Measurements from ENCODE around the gene MROH2B. TPM values are rescaled to one million over a fixed set of nuclear protein-coding genes. Genes with fewer than 3 reads are reported as not detected.

Gene MROH2B
- polyA plus RNA-seq, 1 donor (not counting 4 experiments of a cell fraction or from before 2014, with no cell fraction given), result not detected

GRCh38 chr5:40957048-40957447 is 114.1 kb downstream of the MROH2B start:
- Histone ChIP-seq H3K79me2 (ENCODE audit: control insufficient read depth, insufficient read depth, low read length) (no peaks in the 10 kb centered on the region), H3K9ac (ENCODE audit: control insufficient read depth, extremely low read depth, insufficient read depth, low read length) (no peak overlapping the region), H3K36me3 (ENCODE audit: control insufficient read depth in 2 of 2, extremely low read depth in 1 of 2, insufficient read depth in 2 of 2, low read length in 2 of 2) (no peaks in the 10 kb centered on the region), H3K4me3 (ENCODE audit: control insufficient read depth in 2 of 3, extremely low read depth in 1 of 3, insufficient read depth in 2 of 3, low read depth in 1 of 3, low read length in 3 of 3) (no peak overlapping the region), H3K27me3 (ENCODE audit: control insufficient read depth, extremely low read depth, insufficient read depth, low read length) (no peaks in the 10 kb centered on the region), H3K4me1 (ENCODE audit: control insufficient read depth, extremely low read depth, insufficient read depth, low read length) (no peaks in the 10 kb centered on the region), H3K4me2 (ENCODE audit: control insufficient read depth, extremely low read depth, insufficient read depth, low read depth, low read length) (no peak overlapping the region), H3K9me1 (ENCODE audit: control insufficient read depth, extremely low read depth, insufficient read depth, low read length) (no peaks in the 10 kb centered on the region), H3K9me3 (ENCODE audit: control insufficient read depth, low read depth, low read length) (peaks cover 2% of the 10 kb centered on the region), H3K27ac (ENCODE audit: control insufficient read depth, insufficient read depth, low read length) (no peak overlapping the region), H2AFZ (ENCODE audit: control insufficient read depth, low read length) (no peak overlapping the region), H4K20me1 (ENCODE audit: control insufficient read depth, extremely low read depth, insufficient read depth, low read length) (no peaks in the 10 kb centered on the region)
- TF ChIP-seq EZH2 (IDR thresholded peaks at IDR 0.05; ENCODE audit: low read length), result no peak
- TF ChIP-seq, protein P1, sequence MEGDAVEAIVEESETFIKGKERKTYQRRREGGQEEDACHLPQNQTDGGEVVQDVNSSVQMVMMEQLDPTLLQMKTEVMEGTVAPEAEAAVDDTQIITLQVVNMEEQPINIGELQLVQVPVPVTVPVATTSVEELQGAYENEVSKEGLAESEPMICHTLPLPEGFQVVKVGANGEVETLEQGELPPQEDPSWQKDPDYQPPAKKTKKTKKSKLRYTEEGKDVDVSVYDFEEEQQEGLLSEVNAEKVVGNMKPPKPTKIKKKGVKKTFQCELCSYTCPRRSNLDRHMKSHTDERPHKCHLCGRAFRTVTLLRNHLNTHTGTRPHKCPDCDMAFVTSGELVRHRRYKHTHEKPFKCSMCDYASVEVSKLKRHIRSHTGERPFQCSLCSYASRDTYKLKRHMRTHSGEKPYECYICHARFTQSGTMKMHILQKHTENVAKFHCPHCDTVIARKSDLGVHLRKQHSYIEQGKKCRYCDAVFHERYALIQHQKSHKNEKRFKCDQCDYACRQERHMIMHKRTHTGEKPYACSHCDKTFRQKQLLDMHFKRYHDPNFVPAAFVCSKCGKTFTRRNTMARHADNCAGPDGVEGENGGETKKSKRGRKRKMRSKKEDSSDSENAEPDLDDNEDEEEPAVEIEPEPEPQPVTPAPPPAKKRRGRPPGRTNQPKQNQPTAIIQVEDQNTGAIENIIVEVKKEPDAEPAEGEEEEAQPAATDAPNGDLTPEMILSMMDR (optimal IDR thresholded peaks at IDR 0.05 in 1 of 3, IDR thresholded peaks at IDR 0.05 in 1 of 3, conservative IDR thresholded peaks at IDR 0.05 in 1 of 3; ENCODE audit: extremely low read depth in 1 of 3, insufficient read depth in 2 of 3, low read length in 3 of 3), result no peak
- dilution Hi-C loops (cut with MboI; ENCODE audit: extremely low pct_ligation_motif_present, low sequenced_read_pairs), result no loop called here
- DNase-seq (ENCODE audit: low read depth, low spot score) (no peak), FAIRE-seq (no peak)

- H4K20me1 ChIP-seq (ENCODE audit: control insufficient read depth, extremely low read depth, insufficient read depth, low read length), result no peaks in the 10 kb centered on the region
- H3K27me3 ChIP-seq (ENCODE audit: control insufficient read depth, extremely low read depth, insufficient read depth, low read length), result no peaks in the 10 kb centered on the region
- FAIRE-seq (no peak), DNase-seq (ENCODE audit: low read depth, low spot score) (no peak)
- H3K4me3 ChIP-seq (ENCODE audit: control insufficient read depth in 2 of 3, extremely low read depth in 1 of 3, insufficient read depth in 2 of 3, low read depth in 1 of 3, low read length in 3 of 3), result no peak overlapping the region
- H3K27ac ChIP-seq (ENCODE audit: control insufficient read depth, insufficient read depth, low read length), result no peak overlapping the region
- TF ChIP-seq, protein P1 (optimal IDR thresholded peaks at IDR 0.05 in 1 of 3, IDR thresholded peaks at IDR 0.05 in 1 of 3, conservative IDR thresholded peaks at IDR 0.05 in 1 of 3; ENCODE audit: extremely low read depth in 1 of 3, insufficient read depth in 2 of 3, low read length in 3 of 3), result no peak
- no peak for TF ChIP-seq EZH2 (IDR thresholded peaks at IDR 0.05; ENCODE audit: low read length)
- dilution Hi-C loops (cut with MboI; ENCODE audit: extremely low pct_ligation_motif_present, low sequenced_read_pairs), result no loop called here
- H3K9me3 ChIP-seq (ENCODE audit: control insufficient read depth, low read depth, low read length), result peaks cover 2% of the 10 kb centered on the region
- H3K9ac ChIP-seq (ENCODE audit: control insufficient read depth, extremely low read depth, insufficient read depth, low read length), result no peak overlapping the region
- no peak overlapping the region for H3K4me2 ChIP-seq (ENCODE audit: control insufficient read depth, extremely low read depth, insufficient read depth, low read depth, low read length)
- no peaks in the 10 kb centered on the region for H3K9me1 ChIP-seq (ENCODE audit: control insufficient read depth, extremely low read depth, insufficient read depth, low read length)
- no peaks in the 10 kb centered on the region for H3K36me3 ChIP-seq (ENCODE audit: control insufficient read depth in 2 of 2, extremely low read depth in 1 of 2, insufficient read depth in 2 of 2, low read length in 2 of 2)
- no peak overlapping the region for H2AFZ ChIP-seq (ENCODE audit: control insufficient read depth, low read length)
- H3K79me2 ChIP-seq (ENCODE audit: control insufficient read depth, insufficient read depth, low read length), result no peaks in the 10 kb centered on the region
- no peaks in the 10 kb centered on the region for H3K4me1 ChIP-seq (ENCODE audit: control insufficient read depth, extremely low read depth, insufficient read depth, low read length)
Measured at GRCh38 chr5:40955313-40955712, 115.8 kb downstream of the MROH2B start.

Small RNA genes lying within 50 kb of the gene (small RNA-seq; reads per million reads assigned to genes)
- gene AC114967.1 (ENCODE audit: insufficient read length in 3 of 3, low read depth in 3 of 3, low replicate concordance in 1 of 3), result 0 reads per million in 3 experiments

Other genes with a start within 250 kb of the MROH2B start
- 987 to 3,530 TPM (median 3,448 TPM) in 3 replicates for gene RPL37, start 236.1 kb downstream of the MROH2B start, polyA plus RNA-seq
- 4.3 to 5.1 TPM (median 4.4 TPM) in 3 replicates for gene CARD6, start 230.0 kb downstream of the MROH2B start, polyA plus RNA-seq
- gene C7, start 161.8 kb downstream of the MROH2B start, polyA plus RNA-seq, result not detected in 3 replicates
- gene C6, start 142.2 kb upstream of the MROH2B start, polyA plus RNA-seq, result not detected in 3 replicates